Breast epithelium (tissue), 4 donors: ENCODE data around the gene UBAP1L. TPM values are rescaled to one million over a fixed set of nuclear protein-coding genes. Genes with fewer than 3 reads are reported as not detected.
A peak's percentile ranks its signal among the peaks of the same experiment; 100 is the strongest.

Source experiments
- DNase-seq, 2 donors: peaks; one replicate each; pipeline ENCODE4 v3.0.0-alpha.2; 2019; ENCODE audit warnings: low spot score in 2 of 2
- H3K27ac ChIP-seq, 2 donors: fragments of 200-600 bp; sonication (generic) in 1 of 2; one replicate each; pipeline ENCODE4 v1.5.1; 2016 to 2019; ENCODE audit warnings: mild to moderate bottlenecking in 1 of 2
- H3K27me3 ChIP-seq, 2 donors: fragments of 200-600 bp; sonication (generic) in 1 of 2; one replicate each; pipeline versions ENCODE4 v1.5.1 to v1.6.0; 2017 to 2019; ENCODE audit warnings: control low read depth in 1 of 2, mild to moderate bottlenecking in 1 of 2
- H3K36me3 ChIP-seq: fragments of 200-600 bp; one replicate; pipeline ENCODE4 v1.5.1; 2019
- H3K4me1 ChIP-seq, 2 donors: fragments of 200-600 bp; sonication (generic); one replicate each; pipeline ENCODE4 v1.5.1; 2016 to 2019; ENCODE audit warnings: control low read depth in 1 of 2
- H3K4me3 ChIP-seq, 3 donors: fragments of 200-600 bp; sonication (generic); 1 replicate in 2 of 3; 2 replicates in 1 of 3; pipeline ENCODE4 v1.5.1; 2016 to 2019; ENCODE audit warnings: mild to moderate bottlenecking in 3 of 3, moderate library complexity in 2 of 3
- H3K9me3 ChIP-seq, 2 donors: fragments of 200-600 bp; sonication (generic) in 1 of 2; one replicate each; pipeline ENCODE4 v1.5.1; 2016 to 2019; ENCODE audit warnings: control low read depth in 1 of 2
- POLR2A ChIP-seq: fragments of 450-650 bp; IDR thresholded peaks from one replicate; pipeline ENCODE4 v1.6.1; 2016; ENCODE audit warnings: antibody characterized with exemption, mild to moderate bottlenecking, moderate library complexity
- POLR2AphosphoS5 ChIP-seq, 3 donors: sonication (generic); formaldehyde crosslinking; IDR thresholded peaks; one replicate each; pipeline ENCODE4 v1.6.1; 2017; ENCODE audit warnings: antibody characterized with exemption in 3 of 3
- intact Hi-C: fragments of 100-400 bp; cut with DNase I; formaldehyde crosslinking; loops from one replicate; pipeline ENCODE4 v1.15.1; 2023; ENCODE audit warnings: low total_unique reads
- total RNA-seq, 3 donors: library from RNA; depleted of rRNA; stranded (reverse); fragments of >200 nt; gene quantifications; one replicate each; pipeline ENCODE4 v1.1.0, GENCODE V29; 2016
- TF ChIP-seq, protein P1 (sequence below), 3 donors: fragments of 450-650 bp; IDR thresholded peaks; one replicate each; pipeline ENCODE4 v1.5.1; 2016 to 2017; ENCODE audit warnings: antibody characterized with exemption in 3 of 3, mild to moderate bottlenecking in 3 of 3, moderate library complexity in 3 of 3

UBAP1L gene
- total RNA-seq, 3 donors from 2014 or later, result 3.7 to 10.0 (median 7.2) TPM

DNA sequence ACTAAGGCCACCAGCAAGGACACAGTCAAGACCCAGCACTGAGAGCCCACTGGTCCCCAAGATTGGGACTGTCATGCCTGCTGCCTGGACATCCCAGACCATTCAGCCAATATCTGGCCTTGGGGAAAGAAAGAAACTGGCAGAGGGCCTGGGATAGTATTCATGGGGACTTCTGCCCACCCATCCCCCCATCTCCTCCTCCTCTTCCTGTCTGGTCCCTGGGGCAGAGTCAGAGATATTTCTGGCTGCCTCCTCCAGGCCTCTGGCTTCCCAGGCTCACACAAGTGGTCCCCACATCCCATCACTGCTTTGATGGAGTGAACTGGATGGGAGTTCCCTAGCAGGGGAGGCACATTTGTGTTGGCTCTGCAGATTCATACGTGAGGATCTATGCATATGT is 43.0 kb downstream of the UBAP1L start:
- TF ChIP-seq POLR2AphosphoS5 (IDR thresholded peaks at IDR 0.05) (no peak), POLR2A (no peak)
- TF ChIP-seq, protein P1, sequence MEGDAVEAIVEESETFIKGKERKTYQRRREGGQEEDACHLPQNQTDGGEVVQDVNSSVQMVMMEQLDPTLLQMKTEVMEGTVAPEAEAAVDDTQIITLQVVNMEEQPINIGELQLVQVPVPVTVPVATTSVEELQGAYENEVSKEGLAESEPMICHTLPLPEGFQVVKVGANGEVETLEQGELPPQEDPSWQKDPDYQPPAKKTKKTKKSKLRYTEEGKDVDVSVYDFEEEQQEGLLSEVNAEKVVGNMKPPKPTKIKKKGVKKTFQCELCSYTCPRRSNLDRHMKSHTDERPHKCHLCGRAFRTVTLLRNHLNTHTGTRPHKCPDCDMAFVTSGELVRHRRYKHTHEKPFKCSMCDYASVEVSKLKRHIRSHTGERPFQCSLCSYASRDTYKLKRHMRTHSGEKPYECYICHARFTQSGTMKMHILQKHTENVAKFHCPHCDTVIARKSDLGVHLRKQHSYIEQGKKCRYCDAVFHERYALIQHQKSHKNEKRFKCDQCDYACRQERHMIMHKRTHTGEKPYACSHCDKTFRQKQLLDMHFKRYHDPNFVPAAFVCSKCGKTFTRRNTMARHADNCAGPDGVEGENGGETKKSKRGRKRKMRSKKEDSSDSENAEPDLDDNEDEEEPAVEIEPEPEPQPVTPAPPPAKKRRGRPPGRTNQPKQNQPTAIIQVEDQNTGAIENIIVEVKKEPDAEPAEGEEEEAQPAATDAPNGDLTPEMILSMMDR (IDR thresholded peaks at IDR 0.05), result no peak
- Histone ChIP-seq H3K36me3 (no peaks in the 10 kb centered on the region), H3K27ac (peak overlapping the region; percentile 36 to 96), H3K27me3 (peaks cover 0 to 5% of the 10 kb centered on the region in 2 donors), H3K9me3 (no peaks in the 10 kb centered on the region), H3K4me1 (no peaks in the 10 kb centered on the region), H3K4me3 (no peak overlapping the region)
- no peak for DNase-seq
- intact Hi-C loops, result no loop called here

DNA sequence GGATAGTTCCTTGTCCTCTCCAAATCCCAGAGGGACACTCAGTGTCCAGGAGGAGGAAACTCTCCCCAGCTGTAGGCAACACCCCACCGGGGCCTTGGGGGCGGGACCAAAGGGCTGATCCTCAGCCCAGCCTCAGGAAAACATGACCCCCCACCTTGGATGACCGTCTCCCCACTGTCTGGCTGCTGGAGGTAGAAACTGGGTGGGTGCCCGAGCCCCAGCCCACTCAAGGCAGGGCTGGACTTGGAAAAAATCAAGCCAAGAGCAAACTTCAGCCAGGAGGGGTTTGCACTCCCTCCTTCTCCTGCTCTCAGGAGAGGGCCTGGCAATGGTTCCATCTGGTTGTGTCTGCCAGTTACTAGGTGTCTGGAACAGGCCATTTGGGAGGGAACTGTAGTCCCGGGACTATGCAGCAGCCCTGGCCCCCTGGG is 43.6 kb downstream of the UBAP1L start:
- H3K36me3 ChIP-seq, result no peaks in the 10 kb centered on the region
- H3K4me1 ChIP-seq, result no peaks in the 10 kb centered on the region
- DNase-seq, result no peak

DNA sequence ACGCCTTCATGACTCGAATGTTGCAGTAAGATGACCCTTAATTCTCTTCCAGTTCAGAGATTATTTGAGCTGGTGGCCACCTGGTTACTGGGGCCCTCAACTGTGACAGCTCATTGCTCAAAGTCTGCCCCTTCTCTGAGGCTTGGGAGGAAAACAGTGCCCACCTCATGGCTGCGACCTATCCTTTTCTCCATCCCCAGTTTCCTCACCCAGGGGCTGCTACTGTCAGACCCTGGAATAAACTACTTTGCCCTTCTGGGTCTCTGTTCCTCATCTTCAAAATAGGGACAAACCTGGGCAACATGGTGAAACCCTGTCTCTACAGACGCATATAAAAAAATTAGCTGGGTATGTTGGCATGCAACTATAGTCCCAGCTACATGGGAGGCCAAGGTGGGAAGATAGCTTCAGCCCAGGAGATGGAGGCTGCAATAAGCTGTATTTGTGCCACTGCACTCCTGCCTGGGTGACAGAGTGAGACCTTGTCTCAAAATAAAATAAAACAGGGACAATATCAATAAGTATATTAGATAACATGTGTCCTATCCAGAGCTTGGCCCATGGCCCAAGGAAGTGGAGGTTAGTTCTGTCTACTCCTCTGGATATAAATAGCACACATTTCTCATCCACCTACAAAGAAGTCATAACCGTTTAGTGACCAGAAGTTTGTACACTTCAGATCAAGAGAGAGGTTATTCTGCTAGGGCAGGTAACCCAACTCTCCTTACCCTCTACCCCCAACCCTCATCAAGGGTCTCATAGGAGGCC is 45.0 kb downstream of the UBAP1L start:
- Histone ChIP-seq H3K4me3 (no peak overlapping the region), H3K27ac (peak overlapping the region; percentile 25 to 96), H3K36me3 (no peaks in the 10 kb centered on the region), H3K4me1 (no peaks in the 10 kb centered on the region), H3K27me3 (no peaks in the 10 kb centered on the region), H3K9me3 (no peaks in the 10 kb centered on the region)
- TF ChIP-seq POLR2A (no peak), POLR2AphosphoS5 (IDR thresholded peaks at IDR 0.05) (no peak)
- TF ChIP-seq, protein P1 (IDR thresholded peaks at IDR 0.05), result no peak
- intact Hi-C loops, result no loop called here
- DNase-seq, result no peak

More for the DNA sequence above, 43.6 kb downstream of the UBAP1L start:
- Histone ChIP-seq H3K27me3 (no peaks in the 10 kb centered on the region), H3K27ac (peak overlapping the region; percentile 57 to 96), H3K4me3 (no peak overlapping the region), H3K9me3 (no peaks in the 10 kb centered on the region)
- no peak for TF ChIP-seq POLR2A
- TF ChIP-seq, protein P1 (IDR thresholded peaks at IDR 0.05), result no peak
- intact Hi-C loops, result no loop called here

DNA sequence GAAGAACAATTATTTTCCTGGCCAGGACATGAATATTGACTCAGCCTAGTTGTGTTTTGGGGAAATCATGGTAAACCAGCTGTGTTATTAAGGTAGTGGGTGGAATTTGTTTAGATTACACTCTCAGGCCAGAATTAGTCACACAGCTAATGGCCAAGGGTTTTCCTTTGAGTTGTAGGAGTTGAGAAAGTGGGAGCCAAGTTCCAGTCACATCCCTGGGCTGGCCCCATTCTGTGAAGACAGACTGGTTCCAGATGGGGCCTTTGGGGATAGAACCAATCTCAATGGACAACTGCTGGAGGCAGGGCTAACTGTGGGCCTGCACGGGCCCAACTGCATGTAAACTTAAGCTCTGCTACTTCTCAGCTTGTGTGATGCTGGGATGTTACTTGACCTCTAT is 45.8 kb downstream of the UBAP1L start:
- DNase-seq, result no peak

DNA sequence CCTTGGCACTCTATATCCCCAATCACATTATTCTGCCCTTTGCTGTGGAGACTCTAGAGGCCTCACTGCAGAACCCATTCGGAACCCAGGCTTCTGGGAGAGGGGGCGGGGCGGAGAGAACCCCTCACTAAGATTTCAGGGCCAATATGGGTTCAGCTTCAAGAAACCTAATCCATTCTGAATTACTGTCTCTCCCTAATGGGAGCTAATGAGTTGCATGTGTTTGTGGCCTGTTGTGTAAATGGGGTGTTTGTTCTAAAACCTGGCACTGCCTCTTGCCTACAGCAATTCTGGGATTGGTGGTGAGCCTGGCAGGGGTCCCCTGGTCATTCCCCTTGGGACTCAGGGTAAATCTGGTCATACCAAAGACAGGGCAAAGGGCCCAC is 46.6 kb downstream of the UBAP1L start:
- H3K36me3 ChIP-seq, result no peaks in the 10 kb centered on the region
- H3K27me3 ChIP-seq, result no peaks in the 10 kb centered on the region
- no peaks in the 10 kb centered on the region for H3K9me3 ChIP-seq
- H3K27ac ChIP-seq, result peak overlapping the region; percentile 76 to 96
- peak overlapping the region; percentile 47 to 86 (median 61) for H3K4me3 ChIP-seq
- no peak for TF ChIP-seq POLR2A
- TF ChIP-seq, protein P1 (IDR thresholded peaks at IDR 0.05), result no peak
- no peak for DNase-seq
- H3K4me1 ChIP-seq, result no peaks in the 10 kb centered on the region
- intact Hi-C loops, result no loop called here

More for the DNA sequence above, 45.8 kb downstream of the UBAP1L start:
- Histone ChIP-seq H3K36me3 (no peaks in the 10 kb centered on the region), H3K4me1 (no peaks in the 10 kb centered on the region), H3K4me3 (no peak overlapping the region), H3K27me3 (no peaks in the 10 kb centered on the region), H3K9me3 (no peaks in the 10 kb centered on the region), H3K27ac (peak overlapping the region; percentile 76 to 96)
- intact Hi-C loops, result no loop called here
- TF ChIP-seq POLR2AphosphoS5 (IDR thresholded peaks at IDR 0.05), result no peak
- TF ChIP-seq, protein P1 (IDR thresholded peaks at IDR 0.05), result no peak
- TF ChIP-seq POLR2A, result no peak
